GM19452 (cell line): Measurements from ENCODE around the gene EMC1.
"Not testable (repeated sequence)": the region's sequence is repeated elsewhere in the genome, so short reads cannot be mapped to it uniquely, and the experiment has no call there.

Source experiments
- ATAC-seq: cut with Tn5 transposase; IDR thresholded peaks from one replicate; pipeline ENCODE4 v1.9.1; 2021; ENCODE audit not compliant: unreplicated experiment

The EMC1 gene

GRCh38 chr1:19251305-19252196 lies at the start of gene EMC1, which contains the start of gene MRTO4:
EMC1 (minus strand) TSS chr1:19251524; CDS start chr1:19251509, 15 bp downstream.
MRTO4 (plus strand) TSS chr1:19251805; CDS start chr1:19251836, 31 bp downstream.
- ATAC-seq = peak; percentile 76

DNA sequence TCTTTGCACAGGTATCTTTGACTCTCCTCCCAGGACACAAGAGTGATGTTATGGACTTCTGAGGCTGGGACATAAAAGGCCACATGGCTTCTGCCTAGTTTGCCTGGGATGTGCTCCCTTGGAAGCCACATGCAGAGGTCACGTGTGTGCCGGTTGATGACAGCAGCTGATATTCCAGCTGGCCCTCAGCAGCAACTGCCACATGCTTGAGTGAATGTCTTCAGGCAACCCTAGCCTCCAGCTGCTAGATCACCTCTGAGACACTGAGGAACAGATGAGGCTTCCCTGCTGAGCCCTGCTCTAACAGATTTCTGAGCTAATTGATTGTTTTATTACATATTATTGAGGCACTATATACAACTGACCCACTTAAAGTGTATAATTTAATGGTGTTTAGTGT lies 48.9 kb upstream of the EMC1 start:
- no peak for ATAC-seq

DNA sequence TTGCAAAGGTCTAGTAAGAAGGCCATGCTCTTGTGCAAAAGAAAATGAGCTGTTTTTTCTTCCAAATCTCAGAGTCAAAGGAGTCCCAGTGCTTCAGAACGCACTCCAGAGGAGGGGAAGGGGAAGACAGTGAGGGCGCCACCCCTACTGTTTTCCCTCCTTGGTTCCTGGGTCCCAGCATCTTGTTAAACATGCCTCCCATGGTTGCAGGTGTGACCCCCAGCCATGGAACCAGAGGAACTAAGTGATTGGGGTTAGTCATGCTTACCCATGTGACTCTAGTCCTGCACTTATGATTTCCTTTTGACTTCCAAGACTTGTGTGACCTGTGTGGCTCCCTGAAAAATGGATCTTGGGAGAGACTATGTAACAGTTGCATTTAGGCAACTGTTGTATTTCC lies 43.3 kb upstream of the EMC1 start:
- no peak for ATAC-seq

- ATAC-seq = no peak
Measured at GRCh38 chr1:19289244-19289643, 37.9 kb upstream of the EMC1 start.

- not testable (repeated sequence) for ATAC-seq
Measured at GRCh38 chr1:19288324-19289241, 37.3 kb upstream of the EMC1 start, which contains the start of gene AKR7A3. AKR7A3 (minus strand) TSS chr1:19288770; CDS start chr1:19288709, 61 bp downstream.

DNA sequence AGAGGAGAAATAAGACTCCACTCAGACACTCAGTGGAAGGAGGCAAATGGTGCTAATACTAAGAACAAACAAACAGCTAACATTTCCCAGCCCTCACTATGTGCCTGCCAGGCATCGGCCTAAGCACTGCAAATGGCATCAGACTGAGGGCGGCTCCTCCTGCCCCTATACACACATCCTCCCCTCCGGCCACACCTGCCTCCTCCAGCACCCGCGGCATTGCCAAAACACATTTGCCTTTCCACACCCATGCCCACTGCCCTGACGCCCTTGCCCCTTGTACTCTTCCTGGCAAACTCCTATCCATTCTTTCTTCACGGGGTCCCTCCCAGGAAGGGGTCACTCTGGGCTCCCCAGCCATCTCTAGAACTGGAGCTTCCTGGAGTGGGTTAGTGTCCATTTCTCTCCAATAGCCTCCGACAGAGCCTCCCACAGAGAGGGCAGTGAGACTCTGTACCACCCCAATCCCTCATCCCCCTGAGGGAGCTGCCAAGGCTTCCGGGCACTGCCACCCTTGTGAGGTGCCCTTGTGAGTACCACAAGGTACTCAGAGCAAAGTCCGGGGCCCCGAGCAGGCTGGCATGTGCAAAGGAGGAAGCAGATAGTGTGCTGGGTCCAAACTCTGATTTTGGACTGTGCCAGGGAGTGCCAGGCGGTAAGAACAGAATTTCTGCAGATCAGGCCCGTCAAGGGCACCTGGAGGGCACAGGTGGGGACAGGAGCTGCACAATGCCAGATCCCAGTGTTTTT lies 36.3 kb upstream of the EMC1 start:
- ATAC-seq = no peak

DNA sequence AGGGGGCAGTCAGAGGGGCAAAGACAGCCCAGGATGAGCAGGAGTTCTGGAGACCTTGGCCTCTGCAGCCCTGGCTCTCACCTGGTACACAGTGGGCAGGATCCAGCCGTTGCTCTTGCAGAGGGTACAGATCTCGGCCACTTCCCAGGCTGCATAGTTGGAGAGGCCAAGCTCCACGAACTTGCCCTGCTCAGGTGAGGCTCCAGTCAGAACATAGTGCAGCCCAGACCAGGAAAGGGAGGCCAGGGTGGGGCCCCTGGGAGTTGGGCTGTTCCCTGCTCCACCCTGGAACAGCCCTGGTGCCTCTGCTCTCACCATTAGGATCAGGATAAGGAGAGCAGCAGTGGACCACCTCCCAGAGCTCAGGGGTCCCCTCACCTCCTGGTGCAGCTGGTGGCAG lies 34.5 kb upstream of the EMC1 start:
- ATAC-seq = not testable (repeated sequence)

DNA sequence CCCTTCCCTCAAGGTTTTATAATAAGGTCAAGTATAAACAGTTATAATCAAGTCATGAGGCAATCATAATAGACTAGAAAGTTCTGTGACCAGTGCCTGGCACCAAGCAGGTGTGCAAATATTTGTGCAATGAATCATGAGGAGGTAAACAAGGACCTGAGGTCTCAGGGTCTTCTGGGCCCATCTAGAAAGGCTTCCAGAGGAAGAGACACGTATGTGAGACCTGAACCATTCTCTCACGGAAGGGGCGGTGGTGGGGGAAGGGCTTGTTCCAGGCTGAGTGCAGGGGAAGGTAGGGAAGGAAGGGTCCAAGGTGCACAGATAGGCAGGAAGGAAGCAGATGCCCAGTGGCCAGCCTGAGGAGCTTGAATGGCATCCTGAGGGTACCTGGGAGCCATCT lies 34.0 kb upstream of the EMC1 start:
- not testable (repeated sequence) for ATAC-seq

DNA sequence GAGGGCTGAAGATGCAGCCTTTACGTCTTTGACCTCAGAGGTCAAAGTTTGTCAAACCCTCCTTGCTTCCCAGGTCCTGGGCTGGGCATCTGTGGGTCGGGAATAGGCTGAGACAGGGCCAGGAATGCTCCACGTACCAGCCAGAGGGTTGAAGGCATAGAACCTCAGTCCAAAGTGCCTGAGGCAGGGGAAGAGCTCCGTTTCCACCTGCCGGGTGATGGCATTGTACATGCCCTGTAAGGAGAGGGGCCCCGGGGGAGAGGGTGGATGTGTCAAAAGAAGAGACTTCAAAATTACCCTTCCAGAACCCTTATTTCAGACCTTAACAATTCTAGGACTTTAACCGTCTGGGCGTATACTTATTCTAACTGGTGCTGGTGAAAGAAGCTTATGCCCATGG lies 33.6 kb upstream of the EMC1 start:
- no peak for ATAC-seq

- no peak for ATAC-seq
Measured at GRCh38 chr1:19283891-19284290, 32.6 kb upstream of the EMC1 start.

- ATAC-seq = no peak
Measured at GRCh38 chr1:19274636-19275035, 23.3 kb upstream of the EMC1 start.

DNA sequence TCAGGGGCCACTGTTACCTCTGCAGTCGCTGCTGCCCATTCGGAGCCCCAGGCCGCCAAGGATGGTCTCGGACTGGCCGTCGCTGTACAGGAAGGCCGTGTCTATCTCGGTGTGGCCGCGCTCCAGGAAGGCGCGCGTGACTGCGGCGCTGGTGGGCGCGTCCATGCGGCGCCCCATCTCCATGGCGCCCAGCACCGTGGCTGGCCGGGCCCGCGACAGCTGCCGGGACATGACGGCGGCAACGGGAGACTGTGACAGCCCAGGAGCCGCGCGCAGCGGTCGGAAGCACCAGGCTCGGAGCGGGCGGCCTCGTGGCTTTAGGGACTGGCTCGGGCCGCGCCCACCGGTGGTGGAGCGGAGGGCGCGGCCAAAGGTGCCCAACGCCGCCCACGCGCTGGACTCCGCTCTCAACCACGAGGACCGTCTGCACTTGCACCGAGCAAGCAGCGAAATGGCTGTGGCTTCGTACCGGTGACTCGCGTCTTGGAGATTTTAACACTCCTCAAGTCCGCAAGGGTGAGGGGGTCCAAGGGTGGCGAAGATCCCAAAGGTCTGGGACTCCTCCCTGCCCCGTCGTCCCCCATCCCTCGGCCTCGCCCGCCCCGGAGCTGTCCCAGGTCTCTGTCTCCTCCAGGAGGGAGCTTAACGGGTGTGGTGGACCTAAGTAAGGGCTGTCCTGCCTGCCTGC lies 22.7 kb upstream of the EMC1 start:
- not testable (repeated sequence) for ATAC-seq

GRCh38 chr1:19273106-19273843 lies 22.0 kb upstream of the EMC1 start:
- no peak for ATAC-seq

DNA sequence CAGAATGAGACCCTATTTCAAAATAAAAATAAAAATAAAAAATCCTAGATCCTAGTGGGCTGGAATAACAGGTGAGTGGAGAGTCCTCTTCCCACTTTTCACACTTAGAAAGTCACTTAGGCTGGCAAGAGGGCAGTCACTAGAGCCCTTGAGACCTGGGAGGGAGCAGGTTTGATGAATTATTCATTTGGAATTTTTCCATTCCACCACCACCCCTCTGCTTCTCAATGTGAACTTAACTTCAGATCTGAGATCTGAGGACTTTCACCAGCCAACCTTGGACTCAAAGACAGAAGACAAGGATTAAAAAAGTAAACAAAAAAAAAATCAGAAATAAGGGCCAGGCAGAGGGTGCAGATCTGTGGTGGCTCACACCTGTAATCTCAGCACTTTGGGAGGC lies 20.7 kb upstream of the EMC1 start:
- no peak for ATAC-seq

DNA sequence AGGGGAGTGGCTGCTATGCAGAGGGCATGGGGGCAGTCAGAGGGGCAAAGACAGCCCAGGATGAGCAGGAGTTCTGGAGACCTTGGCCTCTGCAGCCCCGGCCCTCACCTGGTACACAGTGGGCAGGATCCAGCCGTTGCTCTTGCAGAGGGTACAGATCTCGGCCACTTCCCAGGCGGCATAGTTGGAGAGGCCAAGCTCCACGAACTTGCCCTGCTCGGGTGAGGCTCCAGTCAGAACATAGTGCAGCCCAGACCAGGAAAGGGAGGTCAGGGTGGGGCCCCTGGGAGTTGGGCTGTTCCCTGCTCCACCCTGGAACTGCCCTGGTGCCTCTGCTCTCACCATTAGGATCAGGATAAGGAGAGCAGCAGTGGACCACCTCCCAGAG lies 19.0 kb upstream of the EMC1 start:
- ATAC-seq = not testable (repeated sequence)

DNA sequence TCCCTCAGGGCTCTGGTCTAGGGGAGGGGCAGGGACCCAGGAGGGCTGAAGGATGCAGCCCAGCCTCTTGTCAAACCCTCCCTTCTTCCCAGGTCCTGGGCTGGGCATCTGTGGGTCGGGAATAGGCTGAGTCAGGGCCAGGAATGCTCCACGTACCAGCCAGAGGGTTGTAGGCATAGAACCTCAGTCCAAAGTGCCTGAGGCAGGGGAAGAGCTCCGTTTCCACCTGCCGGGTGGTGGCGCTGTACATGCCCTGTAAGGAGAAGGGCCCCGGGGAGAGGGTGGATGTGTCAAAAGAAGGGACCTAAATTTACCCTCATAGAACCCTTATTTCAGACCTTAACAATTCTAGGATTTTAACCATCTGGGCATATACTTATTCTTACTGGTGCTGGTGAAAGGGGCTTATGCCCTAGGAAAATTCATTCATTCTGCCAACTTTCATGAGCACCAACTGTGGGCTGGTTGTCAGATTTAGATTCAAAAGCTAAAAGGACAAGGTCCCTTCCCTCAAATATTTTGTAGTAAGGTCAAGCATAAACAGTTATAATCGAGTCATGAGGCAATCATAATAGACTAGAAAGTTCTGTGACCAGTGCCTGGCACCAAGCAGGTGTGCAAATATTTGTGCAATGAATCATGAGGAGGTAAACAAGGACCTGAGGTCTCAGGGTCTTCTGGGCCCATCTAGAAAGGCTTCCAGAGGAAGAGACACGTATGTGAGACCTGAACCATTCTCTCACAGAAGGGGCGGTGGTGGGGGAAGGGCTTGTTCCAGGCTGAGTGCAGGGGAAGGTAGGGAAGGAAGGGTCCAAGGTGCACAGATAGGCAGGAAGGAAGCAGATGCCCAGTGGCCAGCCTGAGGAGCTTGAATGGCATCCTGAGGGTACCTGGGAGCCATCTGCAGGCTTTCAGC lies 18.4 kb upstream of the EMC1 start:
- ATAC-seq = not testable (repeated sequence)

DNA sequence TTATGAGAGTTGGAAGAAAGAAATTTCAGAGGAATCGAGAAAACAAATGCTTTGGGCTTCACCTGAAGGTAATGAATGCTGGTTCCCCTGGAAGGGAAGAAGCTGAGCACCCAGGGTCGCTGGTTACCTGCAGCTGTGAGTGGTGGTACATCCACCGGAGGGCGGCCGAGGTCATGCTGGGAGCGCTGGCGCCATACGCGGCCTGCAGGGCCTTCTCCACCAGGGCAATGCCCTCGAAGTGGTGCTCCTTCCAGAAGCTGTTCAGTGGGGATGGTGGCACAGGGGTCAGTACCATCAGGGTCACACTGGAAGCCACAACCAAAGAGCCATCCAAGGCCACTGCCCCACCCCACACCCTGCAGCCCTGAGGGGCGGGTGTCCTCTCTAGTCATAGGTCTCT lies 17.1 kb upstream of the EMC1 start:
- no peak for ATAC-seq

GRCh38 chr1:19262744-19263143 lies 11.4 kb upstream of the EMC1 start:
- no peak for ATAC-seq

GRCh38 chr1:19262047-19262446 lies 10.7 kb upstream of the EMC1 start:
- ATAC-seq = no peak
